ENCODE measurements around the gene CDX1.

CDX1 gene

DNA sequence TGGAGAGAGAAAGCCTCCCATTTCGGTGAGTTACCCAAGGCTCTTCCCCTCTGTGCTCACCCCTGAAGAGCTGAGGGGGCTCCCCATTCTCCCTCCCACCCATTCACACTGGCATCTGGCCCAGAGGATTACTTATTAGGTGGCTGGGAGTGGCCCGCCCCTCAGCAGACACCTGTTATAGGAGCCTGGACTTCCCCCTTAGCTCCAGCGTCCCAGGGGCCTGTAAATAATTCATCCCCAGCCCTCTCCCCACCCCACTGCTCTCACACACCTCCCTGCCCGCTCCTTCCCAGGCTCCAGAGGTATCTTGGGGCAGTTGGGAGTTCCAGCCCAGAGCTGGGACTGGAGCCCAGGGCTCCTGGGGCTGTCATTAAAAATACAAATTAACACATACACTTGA is 11.7 kb downstream of the CDX1 start:
- DNase-seq (ENCODE audit: low spot score): no peak
- in situ Hi-C loops (cut with MboI; ENCODE audit: low sequenced_read_pairs, unreplicated experiment): no loop called here

GRCh38 chr5:150179019-150179620 is 12.5 kb downstream of the CDX1 start:
- no peak for DNase-seq (ENCODE audit: low spot score)
- in situ Hi-C loops (cut with MboI; ENCODE audit: low sequenced_read_pairs, unreplicated experiment): no loop called here
- TF ChIP-seq, protein P1, sequence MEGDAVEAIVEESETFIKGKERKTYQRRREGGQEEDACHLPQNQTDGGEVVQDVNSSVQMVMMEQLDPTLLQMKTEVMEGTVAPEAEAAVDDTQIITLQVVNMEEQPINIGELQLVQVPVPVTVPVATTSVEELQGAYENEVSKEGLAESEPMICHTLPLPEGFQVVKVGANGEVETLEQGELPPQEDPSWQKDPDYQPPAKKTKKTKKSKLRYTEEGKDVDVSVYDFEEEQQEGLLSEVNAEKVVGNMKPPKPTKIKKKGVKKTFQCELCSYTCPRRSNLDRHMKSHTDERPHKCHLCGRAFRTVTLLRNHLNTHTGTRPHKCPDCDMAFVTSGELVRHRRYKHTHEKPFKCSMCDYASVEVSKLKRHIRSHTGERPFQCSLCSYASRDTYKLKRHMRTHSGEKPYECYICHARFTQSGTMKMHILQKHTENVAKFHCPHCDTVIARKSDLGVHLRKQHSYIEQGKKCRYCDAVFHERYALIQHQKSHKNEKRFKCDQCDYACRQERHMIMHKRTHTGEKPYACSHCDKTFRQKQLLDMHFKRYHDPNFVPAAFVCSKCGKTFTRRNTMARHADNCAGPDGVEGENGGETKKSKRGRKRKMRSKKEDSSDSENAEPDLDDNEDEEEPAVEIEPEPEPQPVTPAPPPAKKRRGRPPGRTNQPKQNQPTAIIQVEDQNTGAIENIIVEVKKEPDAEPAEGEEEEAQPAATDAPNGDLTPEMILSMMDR (IDR thresholded peaks at IDR 0.05; ENCODE audit: borderline replicate concordance, control extremely low read depth, extremely low read depth, insufficient read depth, missing control alignments): no peak

More for the DNA sequence above, 11.7 kb downstream of the CDX1 start:
- TF ChIP-seq, protein P1 (IDR thresholded peaks at IDR 0.05; ENCODE audit: borderline replicate concordance, control extremely low read depth, extremely low read depth, insufficient read depth, missing control alignments): no peak

DNA sequence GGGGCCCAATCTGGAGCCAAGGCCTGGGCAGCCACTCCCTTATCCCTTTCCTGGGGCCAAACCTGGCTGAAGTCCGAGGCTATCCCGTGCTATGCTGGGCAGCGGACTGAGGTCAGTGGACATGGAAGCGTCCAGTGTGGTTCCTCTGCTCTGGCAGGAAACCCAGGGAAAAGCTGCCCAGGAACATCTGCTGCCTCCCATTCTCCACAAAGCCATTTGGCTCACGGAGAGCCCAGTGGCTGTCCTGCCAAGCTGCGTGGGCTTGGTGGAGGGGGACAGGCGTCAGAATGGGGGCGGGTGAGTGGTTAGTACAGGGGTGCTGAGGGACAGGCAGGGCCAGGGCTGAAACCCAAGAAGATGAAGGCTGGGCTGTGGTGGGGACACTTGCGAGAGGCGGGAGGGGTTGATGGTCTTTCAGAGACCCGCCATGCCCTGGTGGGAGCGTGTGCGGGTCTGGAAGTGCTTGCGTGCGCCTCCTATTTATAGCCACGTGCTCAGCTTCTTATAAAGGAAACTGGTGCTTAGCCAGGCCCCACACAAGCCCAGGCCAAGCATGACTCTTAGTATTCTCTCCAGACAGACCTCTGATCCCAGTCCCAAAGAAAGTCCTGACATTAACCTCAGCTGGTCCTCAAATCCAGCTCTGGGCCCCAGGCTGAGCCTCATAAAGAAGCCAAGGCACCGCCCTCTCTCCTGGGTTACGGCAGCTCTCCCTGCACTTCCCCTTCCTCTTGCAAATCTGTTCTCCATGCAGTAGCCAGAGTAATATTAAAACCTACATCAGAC is 13.9 kb downstream of the CDX1 start:
- in situ Hi-C loops (cut with MboI; ENCODE audit: low sequenced_read_pairs, unreplicated experiment): no loop called here
- TF ChIP-seq, protein P1 (IDR thresholded peaks at IDR 0.05; ENCODE audit: borderline replicate concordance, control extremely low read depth, extremely low read depth, insufficient read depth, missing control alignments): no peak
- DNase-seq (ENCODE audit: low spot score): no peak

GRCh38 chr5:150181027-150181426 is 14.4 kb downstream of the CDX1 start:
- in situ Hi-C loops (cut with MboI; ENCODE audit: low sequenced_read_pairs, unreplicated experiment): no loop called here
- no peak for DNase-seq (ENCODE audit: low spot score)
- TF ChIP-seq, protein P1 (IDR thresholded peaks at IDR 0.05; ENCODE audit: borderline replicate concordance, control extremely low read depth, extremely low read depth, insufficient read depth, missing control alignments): no peak

DNA sequence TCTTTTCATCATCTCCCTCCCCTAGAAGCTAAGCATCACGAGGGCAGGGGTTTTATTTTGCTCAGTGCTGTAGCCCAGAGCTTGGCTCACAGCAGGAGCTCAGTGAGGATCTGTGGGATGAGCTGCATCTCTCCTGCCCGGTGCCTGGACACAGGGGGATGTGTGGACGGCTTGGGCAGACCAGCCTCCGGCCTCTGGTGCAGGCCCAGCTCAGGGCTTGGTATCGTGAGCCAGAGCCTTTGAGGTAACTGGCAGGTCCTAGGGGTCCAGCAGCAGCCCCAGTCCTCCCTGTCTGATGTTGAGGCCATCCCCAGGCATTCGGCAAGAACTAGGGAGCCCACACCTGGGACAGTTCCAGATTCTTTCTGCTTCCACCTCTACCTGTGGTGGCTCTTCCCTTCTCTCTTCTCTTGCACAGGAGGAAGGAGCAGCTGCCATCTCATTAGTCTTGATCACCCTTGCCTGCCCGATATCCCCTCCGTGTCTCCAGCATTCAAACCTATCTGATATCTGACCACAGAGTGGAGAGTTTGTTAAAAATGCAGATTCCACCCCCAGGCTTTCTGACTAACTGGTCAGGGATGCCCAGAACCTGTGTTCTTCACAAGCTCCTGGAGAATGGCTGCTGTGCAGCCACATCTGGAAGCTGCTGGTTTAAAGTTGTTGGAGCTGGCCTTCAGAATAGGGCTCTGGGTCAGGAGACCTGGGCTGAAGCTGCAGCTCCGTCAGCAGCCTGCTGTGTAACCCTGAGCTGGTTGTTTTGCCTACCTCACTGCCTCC is 15.4 kb downstream of the CDX1 start:
- in situ Hi-C loops (cut with MboI; ENCODE audit: low sequenced_read_pairs, unreplicated experiment): no loop called here
- TF ChIP-seq, protein P1 (IDR thresholded peaks at IDR 0.05; ENCODE audit: borderline replicate concordance, control extremely low read depth, extremely low read depth, insufficient read depth, missing control alignments): no peak
- DNase-seq (ENCODE audit: low spot score): no peak

DNA sequence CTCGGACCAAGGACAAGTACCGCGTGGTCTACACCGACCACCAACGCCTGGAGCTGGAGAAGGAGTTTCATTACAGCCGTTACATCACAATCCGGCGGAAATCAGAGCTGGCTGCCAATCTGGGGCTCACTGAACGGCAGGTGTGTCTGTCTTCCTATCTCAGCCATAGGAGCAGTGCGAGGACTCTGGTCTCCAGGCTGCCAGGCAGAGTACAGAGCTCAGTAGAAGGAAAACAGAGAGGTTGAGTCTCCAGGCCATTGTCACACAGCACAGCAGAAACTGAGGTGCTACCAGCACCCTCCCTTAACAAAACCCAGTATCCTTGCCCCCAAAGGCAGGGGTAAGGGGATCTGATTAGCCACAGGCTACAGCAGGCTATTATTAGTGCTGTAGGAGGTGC is 16.2 kb downstream of the CDX1 start:
- DNase-seq (ENCODE audit: low spot score): no peak
- TF ChIP-seq, protein P1 (IDR thresholded peaks at IDR 0.05; ENCODE audit: borderline replicate concordance, control extremely low read depth, extremely low read depth, insufficient read depth, missing control alignments): no peak
- in situ Hi-C loops (cut with MboI; ENCODE audit: low sequenced_read_pairs, unreplicated experiment): no loop called here
